ENCODE data around the gene HS6ST2. TPM values are rescaled to one million over a fixed set of nuclear protein-coding genes. Genes with fewer than 3 reads are reported as not detected.

Gene HS6ST2
- total RNA-seq, 1 donor from 2014 or later = 14.8 TPM

DNA sequence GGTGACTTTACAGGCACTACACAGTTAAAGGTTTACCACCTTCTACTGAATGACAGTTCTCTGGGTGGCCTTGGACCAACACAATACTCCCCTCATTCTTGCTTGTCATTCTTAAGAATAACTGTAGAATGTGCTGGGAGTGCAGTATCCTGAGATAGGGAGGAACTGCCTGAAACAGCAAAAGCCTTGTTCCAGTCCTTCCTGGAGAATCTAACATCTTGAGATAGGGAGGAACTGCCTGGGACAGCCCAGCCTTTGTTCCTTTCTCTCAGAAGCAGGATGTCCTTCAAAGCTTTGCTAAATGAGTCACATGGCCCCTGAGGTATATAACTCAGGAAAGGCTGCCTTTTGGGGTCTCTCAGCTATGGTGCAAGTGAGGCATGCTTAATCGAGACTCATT, 323.9 kb downstream of the HS6ST2 start:
- H3K4me3 Mint-ChIP-seq (ENCODE audit: low read depth) = no peak overlapping the region
- H3K4me1 Mint-ChIP-seq (ENCODE audit: low read depth) = peaks cover 13% of the 10 kb centered on the region
- no peaks in the 10 kb centered on the region for H3K9me3 Mint-ChIP-seq (ENCODE audit: low read depth)
- no peaks in the 10 kb centered on the region for H3K36me3 Mint-ChIP-seq (ENCODE audit: insufficient read depth)
- DNase-seq (ENCODE audit: low spot score, unreplicated experiment) = no peak
- H3K27me3 Mint-ChIP-seq = no peaks in the 10 kb centered on the region
- no peak overlapping the region for H3K27ac Mint-ChIP-seq
- TF ChIP-seq, protein P1, sequence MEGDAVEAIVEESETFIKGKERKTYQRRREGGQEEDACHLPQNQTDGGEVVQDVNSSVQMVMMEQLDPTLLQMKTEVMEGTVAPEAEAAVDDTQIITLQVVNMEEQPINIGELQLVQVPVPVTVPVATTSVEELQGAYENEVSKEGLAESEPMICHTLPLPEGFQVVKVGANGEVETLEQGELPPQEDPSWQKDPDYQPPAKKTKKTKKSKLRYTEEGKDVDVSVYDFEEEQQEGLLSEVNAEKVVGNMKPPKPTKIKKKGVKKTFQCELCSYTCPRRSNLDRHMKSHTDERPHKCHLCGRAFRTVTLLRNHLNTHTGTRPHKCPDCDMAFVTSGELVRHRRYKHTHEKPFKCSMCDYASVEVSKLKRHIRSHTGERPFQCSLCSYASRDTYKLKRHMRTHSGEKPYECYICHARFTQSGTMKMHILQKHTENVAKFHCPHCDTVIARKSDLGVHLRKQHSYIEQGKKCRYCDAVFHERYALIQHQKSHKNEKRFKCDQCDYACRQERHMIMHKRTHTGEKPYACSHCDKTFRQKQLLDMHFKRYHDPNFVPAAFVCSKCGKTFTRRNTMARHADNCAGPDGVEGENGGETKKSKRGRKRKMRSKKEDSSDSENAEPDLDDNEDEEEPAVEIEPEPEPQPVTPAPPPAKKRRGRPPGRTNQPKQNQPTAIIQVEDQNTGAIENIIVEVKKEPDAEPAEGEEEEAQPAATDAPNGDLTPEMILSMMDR (IDR thresholded peaks at IDR 0.05; ENCODE audit: unreplicated experiment) = no peak

- no peak overlapping the region for H3K27ac Mint-ChIP-seq
- H3K9me3 Mint-ChIP-seq (ENCODE audit: low read depth) = no peaks in the 10 kb centered on the region
- no peaks in the 10 kb centered on the region for H3K27me3 Mint-ChIP-seq
- TF ChIP-seq, protein P1 (IDR thresholded peaks at IDR 0.05; ENCODE audit: unreplicated experiment) = peak; percentile 67
- DNase-seq (ENCODE audit: low spot score, unreplicated experiment) = no peak
- H3K4me3 Mint-ChIP-seq (ENCODE audit: low read depth) = no peak overlapping the region
- peaks cover 1% of the 10 kb centered on the region for H3K4me1 Mint-ChIP-seq (ENCODE audit: low read depth)
- H3K36me3 Mint-ChIP-seq (ENCODE audit: insufficient read depth) = no peaks in the 10 kb centered on the region
Observed at GRCh38 chrX:132631579-132632232, 326.7 kb downstream of the HS6ST2 start.

GRCh38 chrX:132624466-132624865, 334.0 kb downstream of the HS6ST2 start:
- no peak for DNase-seq (ENCODE audit: low spot score, unreplicated experiment)
- Mint-ChIP-seq H3K9me3 (ENCODE audit: low read depth) (no peaks in the 10 kb centered on the region), H3K4me1 (ENCODE audit: low read depth) (no peaks in the 10 kb centered on the region), H3K27me3 (no peaks in the 10 kb centered on the region), H3K36me3 (ENCODE audit: insufficient read depth) (no peaks in the 10 kb centered on the region), H3K4me3 (ENCODE audit: low read depth) (no peak overlapping the region), H3K27ac (no peak overlapping the region)
- TF ChIP-seq, protein P1 (IDR thresholded peaks at IDR 0.05; ENCODE audit: unreplicated experiment) = no peak

DNA sequence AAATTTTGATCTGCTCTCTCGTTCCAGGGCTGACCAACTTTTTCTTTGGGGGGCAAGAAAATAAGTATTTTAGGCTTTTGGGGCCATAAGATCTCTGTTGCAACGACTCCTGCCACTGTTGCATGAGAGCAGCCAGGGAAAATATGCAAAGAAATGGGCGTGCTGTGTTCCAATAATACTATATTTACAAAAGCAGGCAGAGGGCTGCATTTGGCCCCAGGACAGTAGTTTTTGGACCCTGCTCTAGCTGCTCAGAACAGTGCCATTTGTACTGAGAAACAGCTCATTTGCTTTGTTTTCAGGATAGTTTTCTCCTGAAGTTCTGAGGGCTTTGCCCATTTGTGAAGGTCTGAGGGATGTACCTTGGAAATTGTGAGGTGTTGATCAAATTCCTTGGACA, 334.5 kb downstream of the HS6ST2 start:
- H3K36me3 Mint-ChIP-seq (ENCODE audit: insufficient read depth) = no peaks in the 10 kb centered on the region
- H3K27ac Mint-ChIP-seq = no peak overlapping the region
- no peak overlapping the region for H3K4me3 Mint-ChIP-seq (ENCODE audit: low read depth)
- TF ChIP-seq, protein P1 (IDR thresholded peaks at IDR 0.05; ENCODE audit: unreplicated experiment) = no peak
- H3K4me1 Mint-ChIP-seq (ENCODE audit: low read depth) = peaks cover 1% of the 10 kb centered on the region
- no peaks in the 10 kb centered on the region for H3K9me3 Mint-ChIP-seq (ENCODE audit: low read depth)
- no peak for DNase-seq (ENCODE audit: low spot score, unreplicated experiment)
- H3K27me3 Mint-ChIP-seq = no peaks in the 10 kb centered on the region

GRCh38 chrX:132623300-132623699, 335.1 kb downstream of the HS6ST2 start:
- H3K36me3 Mint-ChIP-seq (ENCODE audit: insufficient read depth) = no peaks in the 10 kb centered on the region
- peaks cover 2% of the 10 kb centered on the region for H3K4me1 Mint-ChIP-seq (ENCODE audit: low read depth)
- TF ChIP-seq, protein P1 (IDR thresholded peaks at IDR 0.05; ENCODE audit: unreplicated experiment) = no peak
- H3K27ac Mint-ChIP-seq = no peak overlapping the region
- no peaks in the 10 kb centered on the region for H3K27me3 Mint-ChIP-seq
- DNase-seq (ENCODE audit: low spot score, unreplicated experiment) = no peak
- H3K9me3 Mint-ChIP-seq (ENCODE audit: low read depth) = no peaks in the 10 kb centered on the region
- H3K4me3 Mint-ChIP-seq (ENCODE audit: low read depth) = no peak overlapping the region

Data from progenitor cell of endocrine pancreas (in vitro differentiated cells).